OCI-LY7 (cell line): ENCODE results near the gene RFK.

Experiments
- EZH2phosphoT487 ChIP-seq: fragments of 200-600 bp; sonication (generic); IDR thresholded peaks from 2 replicates; pipeline ENCODE4 v1.6.1; 2018; ENCODE audit warnings: low read depth, borderline replicate concordance, mild to moderate bottlenecking, mixed run types, antibody characterized with exemption, low read length, moderate library complexity, mixed read lengths
- TF ChIP-seq, protein P1 (sequence below): fragments of 200-600 bp; sonication (generic); conservative IDR thresholded peaks from 2 replicates; pipeline ENCODE4 v1.5.1; 2014; ENCODE audit warnings: mild to moderate bottlenecking, antibody characterized with exemption, low read length, moderate library complexity, mixed read lengths

DNA sequence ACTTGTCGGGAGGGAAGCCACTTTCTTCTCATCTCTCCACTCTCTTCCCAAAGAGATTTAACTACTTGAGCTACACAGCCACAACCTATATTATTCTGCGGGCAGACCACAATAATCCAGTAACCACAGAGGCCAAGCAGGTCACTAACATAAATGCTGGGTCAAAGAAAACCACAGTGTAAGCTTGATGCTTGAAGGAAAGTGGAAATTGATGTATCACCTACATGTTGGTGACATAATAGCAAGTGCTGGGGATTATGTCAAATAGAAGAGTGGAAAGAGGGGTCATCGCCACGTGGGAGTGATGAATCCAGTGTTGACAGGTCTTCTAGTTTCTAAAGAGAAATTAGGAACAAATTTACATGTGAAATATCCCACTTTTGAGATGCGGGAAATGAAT, 40.9 kb downstream of the RFK start:
- TF ChIP-seq, protein P1, sequence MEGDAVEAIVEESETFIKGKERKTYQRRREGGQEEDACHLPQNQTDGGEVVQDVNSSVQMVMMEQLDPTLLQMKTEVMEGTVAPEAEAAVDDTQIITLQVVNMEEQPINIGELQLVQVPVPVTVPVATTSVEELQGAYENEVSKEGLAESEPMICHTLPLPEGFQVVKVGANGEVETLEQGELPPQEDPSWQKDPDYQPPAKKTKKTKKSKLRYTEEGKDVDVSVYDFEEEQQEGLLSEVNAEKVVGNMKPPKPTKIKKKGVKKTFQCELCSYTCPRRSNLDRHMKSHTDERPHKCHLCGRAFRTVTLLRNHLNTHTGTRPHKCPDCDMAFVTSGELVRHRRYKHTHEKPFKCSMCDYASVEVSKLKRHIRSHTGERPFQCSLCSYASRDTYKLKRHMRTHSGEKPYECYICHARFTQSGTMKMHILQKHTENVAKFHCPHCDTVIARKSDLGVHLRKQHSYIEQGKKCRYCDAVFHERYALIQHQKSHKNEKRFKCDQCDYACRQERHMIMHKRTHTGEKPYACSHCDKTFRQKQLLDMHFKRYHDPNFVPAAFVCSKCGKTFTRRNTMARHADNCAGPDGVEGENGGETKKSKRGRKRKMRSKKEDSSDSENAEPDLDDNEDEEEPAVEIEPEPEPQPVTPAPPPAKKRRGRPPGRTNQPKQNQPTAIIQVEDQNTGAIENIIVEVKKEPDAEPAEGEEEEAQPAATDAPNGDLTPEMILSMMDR, result no peak
- no peak for TF ChIP-seq EZH2phosphoT487
